Stomach smooth muscle (tissue), 2 donors: Measurements from ENCODE around the gene XAGE2.

Experiments used
- H3K27ac ChIP-seq: one replicate; pipeline ENCODE4 v1.7.0; 2013; ENCODE audit warnings: mild to moderate bottlenecking, low read length, inconsistent platforms
- H3K27me3 ChIP-seq, 2 donors: one replicate each; pipeline ENCODE4 v1.7.0; 2013; ENCODE audit warnings: low read length in 2 of 2; ENCODE audit not compliant: insufficient read depth in 2 of 2, control insufficient read depth in 1 of 2
- H3K36me3 ChIP-seq, 2 donors: one replicate each; pipeline ENCODE4 v1.7.0; 2013; ENCODE audit warnings: low read length in 2 of 2; ENCODE audit not compliant: control insufficient read depth in 2 of 2, insufficient read depth in 2 of 2
- H3K4me1 ChIP-seq: one replicate; pipeline ENCODE4 v1.7.0; 2013; ENCODE audit warnings: low read length; ENCODE audit not compliant: control insufficient read depth, insufficient read depth
- H3K4me3 ChIP-seq, 2 donors: one replicate each; pipeline ENCODE4 v1.7.0; 2013; ENCODE audit warnings: low read length in 2 of 2
- H3K9ac ChIP-seq, 2 donors: one replicate each; pipeline ENCODE4 v1.7.0; 2013; ENCODE audit warnings: low read length in 2 of 2, mild to moderate bottlenecking in 1 of 2
- H3K9me3 ChIP-seq, 2 donors: one replicate each; pipeline ENCODE4 v1.7.0; 2013; ENCODE audit warnings: low read length in 2 of 2; ENCODE audit not compliant: control insufficient read depth in 2 of 2
- donor health status: healthy.
- donor health status: Pancreatic carcinoma.

XAGE2 gene

GRCh38 chrX:52424656-52425055 is 55.8 kb downstream of the XAGE2 start:
- no peaks in the 10 kb centered on the region for H3K36me3 ChIP-seq
- peaks cover 0 to 30% of the 10 kb centered on the region in 2 donors for H3K27me3 ChIP-seq
- H3K9ac ChIP-seq: no peak overlapping the region
- H3K27ac ChIP-seq: no peak overlapping the region
- H3K9me3 ChIP-seq: no peaks in the 10 kb centered on the region
- no peak overlapping the region for H3K4me3 ChIP-seq
- no peaks in the 10 kb centered on the region for H3K4me1 ChIP-seq
